ENCODE data around the gene LAD1.

DNA sequence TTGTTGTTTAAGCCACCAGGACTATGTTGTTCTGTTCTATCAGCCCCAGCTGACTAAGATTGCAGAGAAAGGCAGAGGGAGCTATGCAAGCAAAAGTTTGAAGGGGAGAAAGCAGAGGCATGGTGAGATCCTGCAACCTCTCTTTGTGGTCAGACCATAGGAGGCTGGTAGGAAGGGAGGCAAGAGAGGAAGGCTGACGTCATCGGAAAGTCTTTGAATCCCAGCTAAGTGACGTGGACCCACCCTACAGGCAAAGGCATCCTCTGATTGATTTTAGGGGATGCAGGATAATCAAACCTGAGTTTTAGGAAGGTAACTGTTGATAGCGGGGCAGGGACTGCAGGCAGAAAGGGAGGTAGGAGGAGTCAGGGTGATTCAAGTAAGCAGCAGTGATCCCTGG lies 45.7 kb upstream of the LAD1 start:
- TF ChIP-seq SMC3 (conservative IDR thresholded peaks at IDR 0.05; ENCODE audit: poor library complexity) (no peak), POLR2AphosphoS5 (IDR thresholded peaks at IDR 0.05) (no peak), TAF1 (IDR thresholded peaks at IDR 0.05; ENCODE audit: low read depth) (no peak)
- TF ChIP-seq, protein P1, sequence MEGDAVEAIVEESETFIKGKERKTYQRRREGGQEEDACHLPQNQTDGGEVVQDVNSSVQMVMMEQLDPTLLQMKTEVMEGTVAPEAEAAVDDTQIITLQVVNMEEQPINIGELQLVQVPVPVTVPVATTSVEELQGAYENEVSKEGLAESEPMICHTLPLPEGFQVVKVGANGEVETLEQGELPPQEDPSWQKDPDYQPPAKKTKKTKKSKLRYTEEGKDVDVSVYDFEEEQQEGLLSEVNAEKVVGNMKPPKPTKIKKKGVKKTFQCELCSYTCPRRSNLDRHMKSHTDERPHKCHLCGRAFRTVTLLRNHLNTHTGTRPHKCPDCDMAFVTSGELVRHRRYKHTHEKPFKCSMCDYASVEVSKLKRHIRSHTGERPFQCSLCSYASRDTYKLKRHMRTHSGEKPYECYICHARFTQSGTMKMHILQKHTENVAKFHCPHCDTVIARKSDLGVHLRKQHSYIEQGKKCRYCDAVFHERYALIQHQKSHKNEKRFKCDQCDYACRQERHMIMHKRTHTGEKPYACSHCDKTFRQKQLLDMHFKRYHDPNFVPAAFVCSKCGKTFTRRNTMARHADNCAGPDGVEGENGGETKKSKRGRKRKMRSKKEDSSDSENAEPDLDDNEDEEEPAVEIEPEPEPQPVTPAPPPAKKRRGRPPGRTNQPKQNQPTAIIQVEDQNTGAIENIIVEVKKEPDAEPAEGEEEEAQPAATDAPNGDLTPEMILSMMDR (IDR thresholded peaks at IDR 0.05; ENCODE audit: poor library complexity, severe bottlenecking): no peak
- TF ChIP-seq, protein P2, sequence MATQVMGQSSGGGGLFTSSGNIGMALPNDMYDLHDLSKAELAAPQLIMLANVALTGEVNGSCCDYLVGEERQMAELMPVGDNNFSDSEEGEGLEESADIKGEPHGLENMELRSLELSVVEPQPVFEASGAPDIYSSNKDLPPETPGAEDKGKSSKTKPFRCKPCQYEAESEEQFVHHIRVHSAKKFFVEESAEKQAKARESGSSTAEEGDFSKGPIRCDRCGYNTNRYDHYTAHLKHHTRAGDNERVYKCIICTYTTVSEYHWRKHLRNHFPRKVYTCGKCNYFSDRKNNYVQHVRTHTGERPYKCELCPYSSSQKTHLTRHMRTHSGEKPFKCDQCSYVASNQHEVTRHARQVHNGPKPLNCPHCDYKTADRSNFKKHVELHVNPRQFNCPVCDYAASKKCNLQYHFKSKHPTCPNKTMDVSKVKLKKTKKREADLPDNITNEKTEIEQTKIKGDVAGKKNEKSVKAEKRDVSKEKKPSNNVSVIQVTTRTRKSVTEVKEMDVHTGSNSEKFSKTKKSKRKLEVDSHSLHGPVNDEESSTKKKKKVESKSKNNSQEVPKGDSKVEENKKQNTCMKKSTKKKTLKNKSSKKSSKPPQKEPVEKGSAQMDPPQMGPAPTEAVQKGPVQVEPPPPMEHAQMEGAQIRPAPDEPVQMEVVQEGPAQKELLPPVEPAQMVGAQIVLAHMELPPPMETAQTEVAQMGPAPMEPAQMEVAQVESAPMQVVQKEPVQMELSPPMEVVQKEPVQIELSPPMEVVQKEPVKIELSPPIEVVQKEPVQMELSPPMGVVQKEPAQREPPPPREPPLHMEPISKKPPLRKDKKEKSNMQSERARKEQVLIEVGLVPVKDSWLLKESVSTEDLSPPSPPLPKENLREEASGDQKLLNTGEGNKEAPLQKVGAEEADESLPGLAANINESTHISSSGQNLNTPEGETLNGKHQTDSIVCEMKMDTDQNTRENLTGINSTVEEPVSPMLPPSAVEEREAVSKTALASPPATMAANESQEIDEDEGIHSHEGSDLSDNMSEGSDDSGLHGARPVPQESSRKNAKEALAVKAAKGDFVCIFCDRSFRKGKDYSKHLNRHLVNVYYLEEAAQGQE (IDR thresholded peaks at IDR 0.05; ENCODE audit: borderline replicate concordance): no peak

Measured in neural cell (in vitro differentiated cells).